Measurements from ENCODE around the gene SIN3B.

DNA sequence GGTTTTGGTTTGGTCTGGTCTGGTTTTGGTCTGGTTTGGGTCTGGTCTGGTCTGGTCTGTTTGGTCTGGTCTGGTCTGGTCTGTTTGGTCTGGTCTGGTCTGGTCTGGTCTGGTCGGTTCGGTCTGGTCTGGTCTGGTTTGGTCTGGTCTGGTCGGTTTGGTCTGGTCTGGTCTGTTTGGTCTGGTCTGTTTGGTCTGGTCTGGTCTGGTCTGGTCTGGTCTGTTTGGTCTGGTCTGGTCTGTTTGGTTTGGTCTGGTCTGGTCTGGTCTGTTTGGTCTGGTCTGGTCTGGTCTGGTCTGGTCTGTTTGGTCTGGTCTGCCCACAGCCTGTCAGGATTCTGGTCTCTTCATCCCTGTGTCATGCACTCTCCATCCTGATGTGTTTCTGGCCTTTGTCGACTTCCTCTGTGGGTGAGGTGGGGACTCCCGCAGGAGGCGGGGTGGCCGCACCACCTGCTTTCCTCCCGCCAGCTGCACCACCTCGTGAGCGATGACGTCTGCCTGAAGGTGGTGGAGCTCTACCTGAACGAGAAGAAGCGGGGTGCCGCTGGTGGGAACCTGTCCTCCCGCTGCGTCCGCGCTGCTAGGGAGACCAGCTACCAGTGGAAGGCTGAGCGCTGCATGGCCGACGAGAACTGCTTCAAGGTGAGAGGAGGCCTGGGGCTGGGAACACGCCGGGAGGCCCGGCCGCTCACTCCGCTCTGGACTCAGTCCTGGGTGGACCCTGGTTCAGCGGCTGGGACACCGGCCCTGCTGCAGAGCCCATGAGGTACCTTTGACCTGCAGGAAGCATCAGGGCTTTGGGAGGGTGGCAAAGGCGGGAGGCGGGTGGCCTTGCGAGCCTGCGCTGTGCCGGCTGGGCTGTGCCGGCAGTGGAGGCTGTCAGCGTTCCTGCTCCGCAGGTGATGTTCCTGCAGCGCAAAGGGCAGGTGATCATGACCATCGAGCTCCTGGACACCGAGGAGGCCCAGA is 46.7 kb downstream of the SIN3B start:
- TF ChIP-seq POLR2A (IDR thresholded peaks at IDR 0.05) = no peak
- TF ChIP-seq, protein P1, sequence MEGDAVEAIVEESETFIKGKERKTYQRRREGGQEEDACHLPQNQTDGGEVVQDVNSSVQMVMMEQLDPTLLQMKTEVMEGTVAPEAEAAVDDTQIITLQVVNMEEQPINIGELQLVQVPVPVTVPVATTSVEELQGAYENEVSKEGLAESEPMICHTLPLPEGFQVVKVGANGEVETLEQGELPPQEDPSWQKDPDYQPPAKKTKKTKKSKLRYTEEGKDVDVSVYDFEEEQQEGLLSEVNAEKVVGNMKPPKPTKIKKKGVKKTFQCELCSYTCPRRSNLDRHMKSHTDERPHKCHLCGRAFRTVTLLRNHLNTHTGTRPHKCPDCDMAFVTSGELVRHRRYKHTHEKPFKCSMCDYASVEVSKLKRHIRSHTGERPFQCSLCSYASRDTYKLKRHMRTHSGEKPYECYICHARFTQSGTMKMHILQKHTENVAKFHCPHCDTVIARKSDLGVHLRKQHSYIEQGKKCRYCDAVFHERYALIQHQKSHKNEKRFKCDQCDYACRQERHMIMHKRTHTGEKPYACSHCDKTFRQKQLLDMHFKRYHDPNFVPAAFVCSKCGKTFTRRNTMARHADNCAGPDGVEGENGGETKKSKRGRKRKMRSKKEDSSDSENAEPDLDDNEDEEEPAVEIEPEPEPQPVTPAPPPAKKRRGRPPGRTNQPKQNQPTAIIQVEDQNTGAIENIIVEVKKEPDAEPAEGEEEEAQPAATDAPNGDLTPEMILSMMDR (IDR thresholded peaks at IDR 0.05) = no peak

All from adrenal gland (tissue), 5 donors.